NCI-H2107 (cell line): Measurements from ENCODE around the gene CCDC185.

Source experiments
- DNase-seq: peaks from one replicate; lab custom pipeline; 2025; lab: John Stamatoyannopoulos, UW

Gene CCDC185

DNA sequence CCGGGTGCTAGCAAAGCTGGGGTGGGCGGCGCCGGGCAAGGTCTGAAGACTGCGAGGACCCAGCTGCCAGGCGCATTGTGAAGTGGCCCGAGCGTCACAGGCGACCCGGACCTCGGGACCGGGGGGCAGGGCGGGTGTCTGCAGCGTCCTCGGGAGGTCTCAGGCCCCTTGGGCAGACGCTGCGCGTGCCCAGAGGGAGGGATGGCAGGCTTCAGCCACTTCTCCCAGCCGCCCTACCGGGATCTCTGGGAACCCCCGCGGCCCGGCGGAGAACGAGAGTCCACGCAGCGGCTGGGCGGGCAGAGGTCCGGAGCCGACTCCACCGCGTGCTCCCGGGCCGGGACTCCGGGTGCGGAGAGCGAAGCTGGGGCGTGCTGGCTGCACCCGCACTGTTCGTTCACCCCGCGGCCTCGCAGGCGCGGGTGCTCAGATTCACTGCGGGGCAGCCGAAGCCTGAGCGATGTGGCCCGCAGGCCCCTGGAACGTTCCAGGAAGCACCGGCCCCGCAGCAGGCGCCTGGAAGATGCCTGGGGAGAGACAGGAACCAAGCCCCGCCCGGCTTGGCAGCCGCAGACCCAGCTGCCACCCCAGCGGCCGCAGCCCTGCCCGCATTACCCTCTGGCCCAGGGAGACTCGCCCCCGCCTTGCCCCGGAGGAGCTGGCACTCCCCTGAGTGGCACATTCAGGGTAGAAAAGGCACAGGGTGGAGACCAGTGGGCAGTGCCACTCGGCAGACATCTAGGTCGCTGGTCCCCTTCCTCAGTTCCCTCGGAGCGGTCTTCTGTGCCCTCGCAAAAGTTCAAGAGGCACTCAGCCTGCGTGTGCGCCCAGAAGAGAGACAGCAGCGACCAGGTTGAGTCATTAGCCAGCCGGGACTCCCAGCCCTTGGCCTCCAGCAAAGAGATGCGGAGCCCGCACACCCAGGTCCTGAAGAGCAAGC lies at the start of gene CCDC185:
Gene CCDC185, plus strand, starts transcription at position 141 of the 940 bp plus-strand sequence. Its CDS starts 61 bp downstream, at position 202.
- DNase-seq = no peak

DNA sequence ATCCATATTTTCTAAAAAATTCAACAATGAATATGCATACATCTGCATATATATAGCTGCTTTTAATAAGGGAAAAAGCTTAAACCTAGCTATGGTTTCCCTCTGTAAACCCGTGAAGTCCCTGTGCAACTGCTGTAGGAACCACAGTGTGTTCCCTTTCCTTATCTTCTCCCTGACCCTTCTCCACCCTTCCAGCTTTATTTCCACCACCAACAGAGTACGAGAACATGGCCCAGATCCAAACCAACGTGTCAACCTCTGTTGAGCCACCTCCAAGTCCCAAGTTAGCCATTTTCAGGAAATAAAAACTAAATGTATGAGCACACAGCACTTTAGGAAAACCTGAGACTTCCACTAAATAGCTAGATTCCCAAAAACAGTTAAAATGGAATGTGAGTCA lies 49.5 kb upstream of the CCDC185 start:
- DNase-seq = no peak

DNA sequence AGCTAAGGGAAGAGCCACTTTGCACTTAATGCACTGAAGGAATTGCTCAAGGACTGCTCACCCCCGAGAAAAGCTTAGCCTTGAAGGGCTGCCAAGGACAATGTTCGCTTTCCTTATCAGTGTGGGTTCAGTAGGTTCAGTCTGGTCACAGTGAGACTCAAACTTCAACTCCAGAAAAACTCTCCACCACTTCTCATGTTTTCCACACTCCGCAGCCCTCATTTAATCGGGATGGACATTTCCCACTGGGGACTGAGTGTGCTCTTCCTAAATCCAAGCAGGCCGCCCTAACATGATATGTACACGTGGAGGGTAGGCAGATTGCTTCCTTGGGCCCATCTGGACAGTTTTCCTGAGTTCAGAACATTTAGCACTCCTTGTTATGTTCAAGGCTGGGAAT lies 48.7 kb upstream of the CCDC185 start:
- DNase-seq = no peak

- no peak for DNase-seq
These were observed 47.5 kb upstream of the CCDC185 start for GRCh38 chr1:223345720-223346119.

DNA sequence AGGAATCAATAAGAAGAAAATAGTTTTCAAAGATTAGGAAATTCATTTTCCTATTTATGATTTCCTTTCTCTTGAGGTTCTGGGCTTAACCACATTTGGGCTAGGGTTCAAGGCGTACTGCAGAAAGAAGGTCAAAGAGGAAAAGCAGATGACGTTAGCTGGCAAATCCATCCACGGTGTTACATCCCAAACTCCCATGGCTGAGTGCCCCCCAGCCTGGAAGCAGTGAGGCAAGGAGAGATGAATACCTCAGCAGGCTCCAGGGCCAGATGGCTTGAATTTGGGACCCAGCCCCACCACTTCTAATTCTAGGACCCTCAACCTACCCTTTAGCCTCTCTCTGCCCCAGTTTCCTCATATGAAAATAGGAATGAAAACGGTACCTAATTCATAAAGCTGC lies 46.9 kb upstream of the CCDC185 start:
- no peak for DNase-seq

GRCh38 chr1:223347583-223347982 lies 45.6 kb upstream of the CCDC185 start:
- DNase-seq = no peak

GRCh38 chr1:223348439-223348838 lies 44.8 kb upstream of the CCDC185 start:
- no peak for DNase-seq

DNA sequence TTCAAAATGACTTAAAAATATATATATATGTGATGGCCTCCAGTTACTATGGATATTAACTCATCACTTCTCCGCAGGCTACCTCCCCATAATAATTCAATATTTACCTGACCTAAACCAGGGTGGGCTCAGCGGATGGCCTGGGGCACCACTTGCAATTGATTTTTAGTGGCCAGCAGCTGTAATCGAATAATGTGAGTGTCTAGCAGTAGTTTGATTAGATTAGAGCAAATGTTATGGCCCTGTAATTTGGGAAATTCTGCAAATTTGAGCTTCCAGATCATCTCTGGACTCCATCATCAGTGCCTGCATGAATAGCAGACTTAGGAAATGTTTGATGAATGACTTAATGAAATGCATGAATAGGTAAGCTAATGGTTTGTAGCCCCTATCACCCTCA lies 44.0 kb upstream of the CCDC185 start:
- DNase-seq = no peak

DNA sequence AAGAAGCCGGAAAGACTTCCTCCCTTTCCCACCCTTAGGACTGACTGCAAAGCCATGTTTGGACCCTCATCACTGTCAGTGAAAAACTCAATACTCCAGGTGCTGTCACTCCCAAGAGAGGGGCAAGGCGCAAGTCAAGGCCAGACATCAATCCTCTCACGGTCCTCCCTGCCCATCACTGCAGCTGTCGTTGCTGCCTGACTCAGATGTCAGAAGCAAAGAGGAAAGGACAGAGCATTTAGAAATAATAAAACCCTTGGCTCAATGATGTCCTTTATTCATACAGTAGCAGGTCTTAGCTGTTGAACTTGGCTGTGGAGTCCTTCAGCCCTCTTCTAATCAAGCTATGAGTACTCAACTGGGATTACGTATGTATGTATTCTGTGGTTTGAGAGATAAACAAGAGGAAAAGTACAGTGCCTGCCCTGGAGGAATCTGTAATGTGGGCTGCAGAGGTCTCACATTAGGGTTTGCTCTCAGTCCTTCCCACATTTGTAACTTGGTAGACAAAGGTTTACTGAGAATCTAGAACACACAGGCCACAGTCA lies 42.8 kb upstream of the CCDC185 start:
- DNase-seq = no peak

DNA sequence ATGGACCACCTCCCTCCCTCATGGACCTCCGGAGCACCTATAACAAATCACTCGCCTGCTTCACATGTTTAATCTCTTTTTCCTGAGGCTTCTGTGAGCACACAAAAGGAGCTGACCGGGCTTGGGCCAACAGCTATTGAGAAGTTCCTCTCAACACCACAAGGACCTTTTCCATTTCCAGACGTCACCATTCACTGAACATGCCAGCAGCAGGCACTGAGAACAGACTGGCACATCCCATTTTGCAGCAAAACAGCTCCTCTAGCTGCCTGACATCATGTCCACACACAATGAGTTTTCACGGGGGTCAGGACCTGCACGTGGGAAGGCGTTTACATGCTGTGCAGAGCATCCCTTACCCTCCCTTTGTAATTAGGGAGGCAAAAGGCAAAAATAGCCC lies 40.3 kb upstream of the CCDC185 start:
- DNase-seq = no peak

GRCh38 chr1:223353939-223354338 lies 39.3 kb upstream of the CCDC185 start:
- no peak for DNase-seq

DNA sequence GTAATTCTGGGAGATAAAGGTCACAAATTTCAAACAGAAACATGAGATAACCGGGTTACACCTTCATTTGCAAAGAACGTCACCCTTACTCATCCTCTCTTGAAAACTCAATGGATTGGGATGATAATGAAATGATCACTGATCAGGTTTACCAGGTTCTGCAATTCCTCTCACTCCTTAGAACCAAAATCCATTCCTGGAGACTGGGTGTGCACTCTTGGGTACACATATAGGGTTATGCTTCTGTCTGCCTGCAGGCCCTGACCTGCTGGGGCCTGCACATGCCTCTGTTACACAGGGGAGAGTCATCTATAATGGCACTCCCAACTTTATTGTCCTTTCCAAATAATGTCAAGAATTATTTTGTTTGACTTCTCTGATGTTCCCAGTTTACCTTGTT lies 37.5 kb upstream of the CCDC185 start:
- no peak for DNase-seq

DNA sequence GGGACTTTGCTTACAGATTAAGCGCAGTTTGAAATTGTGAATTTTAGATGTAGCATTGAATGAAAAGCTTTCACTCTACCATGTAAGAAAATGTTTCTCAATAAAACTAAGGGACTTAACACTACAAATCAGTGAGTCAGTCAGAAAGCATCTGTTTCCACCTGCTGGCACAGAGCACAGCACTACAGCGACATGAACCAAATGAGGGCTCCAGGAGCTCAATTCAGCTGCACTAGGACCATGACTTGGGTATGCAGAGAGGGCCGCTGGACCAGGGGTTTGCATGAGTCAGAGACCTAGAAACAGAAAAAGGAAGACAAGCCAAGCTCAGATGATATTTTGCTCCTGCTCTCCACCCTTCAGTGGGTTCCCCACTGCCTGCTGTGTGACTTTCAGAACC lies 34.4 kb upstream of the CCDC185 start:
- no peak for DNase-seq

DNA sequence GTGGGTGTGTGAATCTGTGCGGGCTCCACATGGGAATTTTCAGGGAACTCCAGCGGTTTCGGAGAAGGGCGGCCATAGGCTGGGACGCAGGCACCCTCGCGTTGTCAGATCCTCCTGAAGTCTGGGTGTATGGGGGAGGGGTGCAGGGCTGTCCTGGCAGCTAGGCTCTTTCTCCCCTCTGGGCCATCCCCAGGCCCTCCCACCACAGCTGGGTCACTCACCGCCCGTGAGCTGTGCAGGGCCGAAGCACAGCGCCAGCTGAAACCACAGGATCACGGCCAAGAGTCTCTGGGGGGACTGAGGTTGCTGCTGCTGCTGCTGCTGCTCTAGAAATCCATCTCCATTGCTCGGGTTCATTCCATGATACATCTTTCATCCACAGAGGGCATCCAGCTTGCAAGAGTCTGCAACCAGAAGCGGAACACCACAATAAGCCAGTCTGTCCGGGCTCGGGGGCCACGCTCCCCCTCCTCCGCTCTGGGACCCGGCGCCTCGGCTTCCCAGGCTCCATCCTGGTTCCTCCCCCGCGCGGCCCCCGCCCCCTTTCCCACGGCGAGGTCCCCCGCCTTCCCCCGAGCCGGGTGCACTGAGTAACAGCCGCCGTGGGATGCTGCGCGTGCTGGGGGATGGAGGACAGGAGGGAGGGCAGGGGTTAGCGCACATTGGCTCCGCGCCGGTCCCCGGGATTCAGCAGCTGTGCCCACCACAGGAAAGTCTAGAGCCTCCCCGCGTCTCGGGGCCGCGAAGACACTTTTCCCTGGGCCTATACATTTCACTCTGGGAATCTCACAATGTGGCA lies 30.0 kb upstream of the CCDC185 start:
- DNase-seq = no peak

DNA sequence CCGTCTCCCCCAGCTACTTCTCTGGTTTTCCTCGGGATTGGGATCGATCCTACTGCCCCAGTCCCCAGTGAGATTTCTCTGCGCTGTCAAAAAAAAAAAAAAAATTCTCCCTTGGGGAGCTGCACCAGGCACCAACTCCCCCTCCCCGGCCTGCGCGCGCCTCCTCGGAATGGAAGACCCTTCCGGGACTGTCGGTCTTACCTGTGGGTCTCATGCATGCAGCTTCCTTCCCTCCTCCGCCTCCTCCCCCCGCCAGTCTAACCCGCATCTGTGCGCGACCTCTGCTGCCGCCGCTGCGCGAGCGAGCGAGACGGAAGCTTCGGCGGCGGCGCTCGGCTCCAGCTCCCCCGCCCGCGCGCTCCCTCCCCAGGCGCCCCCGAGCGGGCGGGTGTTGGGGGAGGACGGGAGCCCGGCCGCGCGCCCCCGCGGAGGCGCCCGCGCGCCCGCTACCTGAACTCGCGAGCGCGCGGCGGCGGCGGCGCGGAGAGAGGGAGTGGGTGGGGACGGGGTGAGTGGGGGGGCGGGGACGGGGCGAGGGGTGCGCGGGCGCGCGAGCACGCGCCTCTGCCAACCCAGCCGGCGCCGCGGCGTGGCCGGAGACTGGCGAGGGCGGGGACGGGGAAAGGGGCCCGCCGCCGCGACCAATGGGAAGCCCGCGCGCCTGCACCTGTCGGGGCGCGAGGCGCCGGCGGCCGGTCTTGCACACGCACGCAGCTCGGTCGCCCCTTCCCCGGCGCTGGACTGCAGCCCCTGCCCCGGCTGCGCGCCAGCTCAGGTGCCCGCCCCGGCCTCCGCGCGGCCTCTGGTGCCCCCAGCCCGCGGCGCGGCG lies 29.1 kb upstream of the CCDC185 start, which contains the start of gene SUSD4:
Gene SUSD4, minus strand, starts transcription at position 321 of the 829 bp plus-strand sequence. CDS start 751 bp downstream, outside the sequence.
- DNase-seq = peak; percentile 58

DNA sequence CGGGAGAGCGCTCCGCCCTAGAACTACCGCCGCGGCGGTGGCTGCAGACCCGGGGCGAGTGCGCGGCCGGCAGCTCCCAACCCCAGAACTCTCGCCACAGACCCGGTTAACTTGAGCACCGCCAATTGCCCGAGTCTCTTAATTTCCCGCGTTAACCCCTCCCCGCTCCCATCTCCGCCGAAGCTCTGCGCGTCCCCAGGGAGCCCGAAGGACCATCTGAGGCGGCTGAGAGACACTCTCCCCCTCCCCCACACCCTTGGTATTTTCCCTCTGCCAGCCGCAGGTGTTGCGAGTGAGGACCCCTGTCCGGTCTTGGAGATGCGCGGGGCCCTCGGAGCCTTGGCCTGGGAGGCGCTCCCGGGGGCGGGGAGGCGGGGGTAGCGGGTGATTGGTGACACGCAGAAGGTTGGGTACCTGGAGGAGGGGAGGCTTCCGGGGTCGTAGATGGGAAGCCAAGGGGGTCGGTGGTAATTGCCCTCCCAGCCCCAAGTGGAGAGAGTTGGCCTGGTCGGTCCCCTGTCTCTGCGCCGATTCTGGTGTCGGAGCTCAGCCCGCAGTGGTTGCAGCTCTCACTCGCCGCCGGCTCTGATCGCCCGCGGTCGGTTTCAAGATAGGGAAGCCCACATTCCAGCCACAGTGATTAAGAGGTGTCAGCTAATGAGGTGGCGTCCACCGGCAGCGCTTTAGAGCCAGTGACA lies 28.4 kb upstream of the CCDC185 start:
- DNase-seq = no peak

GRCh38 chr1:223374064-223374610 lies 19.1 kb upstream of the CCDC185 start:
- no peak for DNase-seq

- DNase-seq = no peak
These were observed 14.5 kb upstream of the CCDC185 start for GRCh38 chr1:223378754-223379153.

- DNase-seq = no peak
These were observed 7.2 kb upstream of the CCDC185 start for GRCh38 chr1:223386013-223386412.

DNA sequence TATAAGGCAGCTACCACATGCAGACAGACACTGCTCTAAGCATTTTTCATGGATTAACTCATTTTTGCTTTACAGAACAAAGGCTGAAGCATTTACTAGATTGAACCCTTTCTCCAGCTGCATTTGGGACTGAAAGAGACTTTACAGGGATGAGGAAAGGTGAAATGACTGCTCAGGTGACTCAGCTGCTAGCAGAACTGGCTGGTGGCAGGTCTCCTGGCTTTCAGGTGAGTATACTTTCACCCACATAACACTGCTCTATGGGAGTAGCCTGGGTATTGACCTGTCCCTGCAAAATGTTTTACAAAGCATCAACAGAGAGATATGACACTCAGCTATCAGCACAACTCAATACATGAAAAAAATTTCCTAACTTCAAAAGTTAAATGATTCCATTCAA lies 2.6 kb upstream of the CCDC185 start:
- DNase-seq = no peak

GRCh38 chr1:223394242-223394641 lies 1.0 kb downstream of the CCDC185 start:
- DNase-seq = no peak
